ENCODE measurements around the gene RPS6KL1. TPM values are rescaled to one million over a fixed set of nuclear protein-coding genes. Genes with fewer than 3 reads are reported as not detected.

RPS6KL1 gene
- total and polyA plus RNA-seq, 4 donors: 1.1 to 5.9 (median 3.8) TPM

GRCh38 chr14:74942608-74943007 is 19.5 kb upstream of the RPS6KL1 start:
- H3K9ac ChIP-seq (ENCODE audit: low read depth in 1 of 2, low read length in 2 of 2): no peak overlapping the region
- H3K4me1 ChIP-seq (ENCODE audit: control insufficient read depth in 4 of 4, insufficient read depth in 4 of 4, low read length in 3 of 4): peaks cover 0 to 19% (median 4%) of the 10 kb centered on the region in 4 donors

GRCh38 chr14:74942181-74942580 is 19.1 kb upstream of the RPS6KL1 start:
- TF ChIP-seq CTCF (IDR thresholded peaks at IDR 0.05; ENCODE audit: low read depth, low read length, missing input control): no peak
- no peak for TF ChIP-seq SP1 (IDR thresholded peaks at IDR 0.05)
- TF ChIP-seq ZBTB33 (IDR thresholded peaks at IDR 0.05): no peak
- TF ChIP-seq FOXA1 (IDR thresholded peaks at IDR 0.05): no peak
- TF ChIP-seq REST (IDR thresholded peaks at IDR 0.05): no peak
- no peak for TF ChIP-seq RAD21 (IDR thresholded peaks at IDR 0.05)
- no peak for TF ChIP-seq ATF3 (IDR thresholded peaks at IDR 0.05)
- TF ChIP-seq TAF1 (conservative IDR thresholded peaks at IDR 0.05): no peak
- no peak for TF ChIP-seq EGR1 (IDR thresholded peaks at IDR 0.05; ENCODE audit: low read depth in 2 of 2)
- TF ChIP-seq YY1 (IDR thresholded peaks at IDR 0.05): no peak
- no peak for TF ChIP-seq GABPA (IDR thresholded peaks at IDR 0.05 in 1 of 2, conservative IDR thresholded peaks at IDR 0.05 in 1 of 2)
- TF ChIP-seq, protein P1, sequence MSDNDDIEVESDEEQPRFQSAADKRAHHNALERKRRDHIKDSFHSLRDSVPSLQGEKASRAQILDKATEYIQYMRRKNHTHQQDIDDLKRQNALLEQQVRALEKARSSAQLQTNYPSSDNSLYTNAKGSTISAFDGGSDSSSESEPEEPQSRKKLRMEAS (IDR thresholded peaks at IDR 0.05): no peak
- no peak for TF ChIP-seq RXRA (IDR thresholded peaks at IDR 0.05)
- no peak for TF ChIP-seq HNF4A (conservative IDR thresholded peaks at IDR 0.05)
- no peak for TF ChIP-seq HNF4G (IDR thresholded peaks at IDR 0.05)
- no peak for TF ChIP-seq FOXA2 (IDR thresholded peaks at IDR 0.05)
- TF ChIP-seq NR2F2 (IDR thresholded peaks at IDR 0.05): no peak
- TF ChIP-seq JUND (IDR thresholded peaks at IDR 0.05): no peak
- no peak overlapping the region for H3K9ac ChIP-seq (ENCODE audit: low read depth in 1 of 2, low read length in 2 of 2)
- H3K9me3 ChIP-seq (ENCODE audit: control insufficient read depth in 4 of 4, low read length in 3 of 4): no peaks in the 10 kb centered on the region
- DNase-seq (ENCODE audit: low spot score): no peak
- H3K4me3 ChIP-seq (ENCODE audit: low read depth in 1 of 3, low read length in 3 of 3): no peak overlapping the region
- 82% methylated on average over 12 of the region's 12 CpGs for WGBS
- no peaks in the 10 kb centered on the region for H3K27me3 ChIP-seq (ENCODE audit: control insufficient read depth in 4 of 4, insufficient read depth in 4 of 4, low read length in 3 of 4)
- peak overlapping the region; percentile 47 to 61 for H3K27ac ChIP-seq (ENCODE audit: low read depth in 1 of 2, low read length in 2 of 2)
- peaks cover 0 to 19% (median 4%) of the 10 kb centered on the region in 4 donors for H3K4me1 ChIP-seq (ENCODE audit: control insufficient read depth in 4 of 4, insufficient read depth in 4 of 4, low read length in 3 of 4)
- no peaks in the 10 kb centered on the region for H3K36me3 ChIP-seq (ENCODE audit: control insufficient read depth in 4 of 4, insufficient read depth in 3 of 4, low read depth in 1 of 4, low read length in 3 of 4)

More at GRCh38 chr14:74942608-74943007, 19.5 kb upstream of the RPS6KL1 start:
- DNase-seq (ENCODE audit: low spot score): no peak
- TF ChIP-seq HNF4G (IDR thresholded peaks at IDR 0.05) (no peak), RAD21 (IDR thresholded peaks at IDR 0.05) (no peak), HNF4A (conservative IDR thresholded peaks at IDR 0.05) (no peak)
- no peaks in the 10 kb centered on the region for H3K36me3 ChIP-seq (ENCODE audit: control insufficient read depth in 4 of 4, insufficient read depth in 3 of 4, low read depth in 1 of 4, low read length in 3 of 4)
- no peaks in the 10 kb centered on the region for H3K27me3 ChIP-seq (ENCODE audit: control insufficient read depth in 4 of 4, insufficient read depth in 4 of 4, low read length in 3 of 4)
- 91% methylated on average over 11 of the region's 11 CpGs for WGBS
- no peak overlapping the region for H3K4me3 ChIP-seq (ENCODE audit: low read depth in 1 of 3, low read length in 3 of 3)
- H3K27ac ChIP-seq (ENCODE audit: low read depth in 1 of 2, low read length in 2 of 2): peak overlapping the region in 1 of 2 donors; percentile 47
- no peaks in the 10 kb centered on the region for H3K9me3 ChIP-seq (ENCODE audit: control insufficient read depth in 4 of 4, low read length in 3 of 4)
